Tibial nerve (tissue), 4 donors: ENCODE results near the gene WIPF3.
"Not testable (repeated sequence)": the region's sequence is repeated elsewhere in the genome, so short reads cannot be mapped to it uniquely, and the experiment has no call there.

ENCODE experiments used
- CTCF ChIP-seq, 5 experiments: fragments of 200-600 bp in 3 of 5; fragments of 450-650 bp in 2 of 5; sonication (generic) in 3 of 5; IDR thresholded peaks; one replicate each; pipeline ENCODE4 v1.5.1; 2016 to 2019; ENCODE audit warnings: antibody characterized with exemption in 5 of 5, mild to moderate bottlenecking in 3 of 5, moderate library complexity in 2 of 5
- EP300 ChIP-seq, 2 donors: sonication (generic); formaldehyde crosslinking; IDR thresholded peaks; one replicate each; pipeline ENCODE4 v1.6.1; 2017; ENCODE audit warnings: antibody characterized with exemption in 2 of 2, mild to moderate bottlenecking in 1 of 2
- POLR2A ChIP-seq, 2 donors: fragments of 450-650 bp; IDR thresholded peaks; one replicate each; pipeline ENCODE4 v1.6.1; 2017; ENCODE audit warnings: antibody characterized with exemption in 2 of 2, mild to moderate bottlenecking in 2 of 2, moderate library complexity in 2 of 2

- not testable (repeated sequence) for TF ChIP-seq CTCF, EP300, POLR2A (IDR thresholded peaks at IDR 0.05)
These were observed 155.3 kb downstream of the WIPF3 start for GRCh38 chr7:29961611-29962010.
